Lower lobe of right lung (tissue), 2 donors: ENCODE measurements around the gene MYO10. TPM values are rescaled to one million over a fixed set of nuclear protein-coding genes. Genes with fewer than 3 reads are reported as not detected.

Experiments used
- ATAC-seq, 2 donors: fragments of 200-7000 bp; cut with Tn5 transposase; one replicate each; pipeline ENCODE4 v1.9.1; 2020 to 2022; ENCODE audit warnings: mild to moderate bottlenecking in 2 of 2, moderate library complexity in 2 of 2
- DNase-seq: peaks from one replicate; pipeline ENCODE4 v3.0.0-alpha.2; 2020
- H3K27ac ChIP-seq: fragments of 200-600 bp; one replicate; pipeline ENCODE4 v1.8.0; 2022
- H3K27me3 ChIP-seq: fragments of 200-600 bp; one replicate; pipeline ENCODE4 v1.8.0; 2022; ENCODE audit warnings: low read depth
- H3K36me3 ChIP-seq: fragments of 200-600 bp; one replicate; pipeline ENCODE4 v1.8.0; 2022; ENCODE audit warnings: mild to moderate bottlenecking
- H3K4me1 ChIP-seq: fragments of 200-600 bp; one replicate; pipeline ENCODE4 v1.8.0; 2022
- H3K4me3 ChIP-seq: fragments of 200-600 bp; one replicate; pipeline ENCODE4 v1.8.0; 2022; ENCODE audit warnings: mild to moderate bottlenecking
- H3K9me3 ChIP-seq: fragments of 200-600 bp; one replicate; pipeline ENCODE4 v1.8.0; 2022
- intact Hi-C: fragments of 100-400 bp; cut with DNase I; formaldehyde crosslinking; loops from one replicate; pipeline ENCODE4 v1.11.0; 2022
- total RNA-seq: library from RNA; stranded (reverse); fragmentation: NEBNext Ultra II Directional; extraction: Animal tissue kit (Norgen Biotek cat#: 25700); gene quantifications from one replicate; pipeline ENCODE4 v1.2.1, GENCODE V29; 2021
- TF ChIP-seq, protein P1 (sequence below): fragments of 200-600 bp; IDR thresholded peaks from one replicate; pipeline ENCODE4 v1.8.0; 2022; ENCODE audit warnings: antibody characterized with exemption, mild to moderate bottlenecking
- donor health status: DM: no; HTN: yes; CAD: no; lungs with severe emphysema.

MYO10 gene
- total RNA-seq, 1 donor from 2014 or later, result 51.5 TPM

DNA sequence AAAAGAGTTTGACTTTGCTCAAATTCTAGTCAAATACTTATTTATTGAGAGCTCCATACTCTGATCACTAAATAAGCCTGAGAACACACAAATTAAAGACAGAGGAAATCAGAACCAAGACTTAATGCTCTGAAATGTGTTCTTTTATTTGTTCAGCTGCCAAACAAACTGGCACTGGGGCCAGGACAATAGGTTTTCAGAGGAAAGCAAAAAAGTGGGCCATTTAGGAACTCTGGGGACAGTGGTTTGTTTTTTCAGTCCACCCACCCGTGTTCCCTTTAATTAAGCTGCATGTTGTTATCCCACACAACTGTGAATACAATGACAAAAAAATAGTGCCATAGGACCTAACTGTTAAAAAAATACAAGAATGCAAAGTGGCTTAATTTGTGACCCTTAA, 223.9 kb downstream of the MYO10 start:
- Histone ChIP-seq H3K4me3 (no peak overlapping the region), H3K27me3 (no peaks in the 10 kb centered on the region), H3K36me3 (peaks cover 39% of the 10 kb centered on the region), H3K9me3 (no peaks in the 10 kb centered on the region), H3K4me1 (no peaks in the 10 kb centered on the region), H3K27ac (no peak overlapping the region)
- TF ChIP-seq, protein P1, sequence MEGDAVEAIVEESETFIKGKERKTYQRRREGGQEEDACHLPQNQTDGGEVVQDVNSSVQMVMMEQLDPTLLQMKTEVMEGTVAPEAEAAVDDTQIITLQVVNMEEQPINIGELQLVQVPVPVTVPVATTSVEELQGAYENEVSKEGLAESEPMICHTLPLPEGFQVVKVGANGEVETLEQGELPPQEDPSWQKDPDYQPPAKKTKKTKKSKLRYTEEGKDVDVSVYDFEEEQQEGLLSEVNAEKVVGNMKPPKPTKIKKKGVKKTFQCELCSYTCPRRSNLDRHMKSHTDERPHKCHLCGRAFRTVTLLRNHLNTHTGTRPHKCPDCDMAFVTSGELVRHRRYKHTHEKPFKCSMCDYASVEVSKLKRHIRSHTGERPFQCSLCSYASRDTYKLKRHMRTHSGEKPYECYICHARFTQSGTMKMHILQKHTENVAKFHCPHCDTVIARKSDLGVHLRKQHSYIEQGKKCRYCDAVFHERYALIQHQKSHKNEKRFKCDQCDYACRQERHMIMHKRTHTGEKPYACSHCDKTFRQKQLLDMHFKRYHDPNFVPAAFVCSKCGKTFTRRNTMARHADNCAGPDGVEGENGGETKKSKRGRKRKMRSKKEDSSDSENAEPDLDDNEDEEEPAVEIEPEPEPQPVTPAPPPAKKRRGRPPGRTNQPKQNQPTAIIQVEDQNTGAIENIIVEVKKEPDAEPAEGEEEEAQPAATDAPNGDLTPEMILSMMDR, result no peak
- DNase-seq, result no peak
- ATAC-seq, result no peak
- intact Hi-C loops, result no loop called here

DNA sequence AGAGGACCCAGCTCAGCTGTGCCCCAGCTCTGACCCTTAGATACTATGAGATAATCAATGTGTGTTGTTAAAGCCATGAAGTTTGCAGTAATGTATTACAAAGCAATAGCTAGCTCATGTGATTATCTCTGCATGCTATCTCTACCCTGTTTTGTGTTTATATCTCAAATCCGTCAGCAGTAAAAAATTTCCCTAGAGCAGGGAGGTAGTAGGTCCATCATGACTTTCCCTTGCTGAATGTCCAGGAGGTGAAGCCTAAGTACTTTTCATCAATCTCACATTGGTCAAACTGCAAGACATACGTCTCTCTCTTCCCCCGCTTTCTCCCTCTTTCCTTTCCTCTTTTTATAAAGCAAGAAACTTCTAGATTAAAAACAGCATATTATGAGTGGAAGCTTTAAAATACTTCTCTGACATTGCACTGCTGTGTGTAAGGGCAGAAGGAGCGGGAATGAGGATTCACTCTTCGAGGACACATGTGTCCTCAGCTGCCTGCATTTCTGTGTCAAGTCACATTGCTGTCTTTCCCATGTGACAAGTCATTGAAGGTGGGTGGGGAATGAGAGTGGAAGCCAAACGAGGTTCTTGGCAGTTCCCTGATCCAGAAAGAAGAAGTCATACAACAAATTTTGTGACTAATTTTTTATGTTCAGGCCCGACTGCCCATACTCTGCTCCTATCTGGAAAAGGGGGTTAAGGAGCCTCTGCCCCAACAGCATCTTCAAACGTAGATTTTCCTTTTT, 226.2 kb downstream of the MYO10 start:
- Histone ChIP-seq H3K27me3 (no peaks in the 10 kb centered on the region), H3K4me3 (no peak overlapping the region), H3K9me3 (no peaks in the 10 kb centered on the region), H3K36me3 (peaks cover 49% of the 10 kb centered on the region), H3K4me1 (no peaks in the 10 kb centered on the region), H3K27ac (no peak overlapping the region)
- no peak for DNase-seq
- TF ChIP-seq, protein P1, result no peak
- ATAC-seq, result no peak
- intact Hi-C loops, result no loop called here

DNA sequence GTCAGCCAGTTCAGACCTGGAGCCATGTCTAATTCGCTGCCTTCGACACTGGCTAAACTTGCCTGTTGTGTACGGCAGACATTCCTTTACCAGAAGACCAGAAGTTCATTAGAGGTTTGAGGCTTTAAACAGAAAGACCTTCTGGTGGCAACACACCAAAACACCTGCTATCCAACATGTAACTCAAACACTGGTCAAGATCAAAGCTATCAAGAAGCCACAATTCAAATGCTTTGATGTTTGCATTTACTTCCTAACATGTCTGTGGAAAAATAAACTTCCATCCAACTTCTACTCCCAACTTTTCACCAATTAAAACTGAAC, 228.3 kb downstream of the MYO10 start:
- Histone ChIP-seq H3K4me3 (no peak overlapping the region), H3K27me3 (no peaks in the 10 kb centered on the region), H3K27ac (no peak overlapping the region), H3K4me1 (no peaks in the 10 kb centered on the region), H3K36me3 (peaks cover 67% of the 10 kb centered on the region), H3K9me3 (no peaks in the 10 kb centered on the region)
- intact Hi-C loops, result no loop called here
- ATAC-seq (no peak), DNase-seq (no peak)
- TF ChIP-seq, protein P1, result no peak

DNA sequence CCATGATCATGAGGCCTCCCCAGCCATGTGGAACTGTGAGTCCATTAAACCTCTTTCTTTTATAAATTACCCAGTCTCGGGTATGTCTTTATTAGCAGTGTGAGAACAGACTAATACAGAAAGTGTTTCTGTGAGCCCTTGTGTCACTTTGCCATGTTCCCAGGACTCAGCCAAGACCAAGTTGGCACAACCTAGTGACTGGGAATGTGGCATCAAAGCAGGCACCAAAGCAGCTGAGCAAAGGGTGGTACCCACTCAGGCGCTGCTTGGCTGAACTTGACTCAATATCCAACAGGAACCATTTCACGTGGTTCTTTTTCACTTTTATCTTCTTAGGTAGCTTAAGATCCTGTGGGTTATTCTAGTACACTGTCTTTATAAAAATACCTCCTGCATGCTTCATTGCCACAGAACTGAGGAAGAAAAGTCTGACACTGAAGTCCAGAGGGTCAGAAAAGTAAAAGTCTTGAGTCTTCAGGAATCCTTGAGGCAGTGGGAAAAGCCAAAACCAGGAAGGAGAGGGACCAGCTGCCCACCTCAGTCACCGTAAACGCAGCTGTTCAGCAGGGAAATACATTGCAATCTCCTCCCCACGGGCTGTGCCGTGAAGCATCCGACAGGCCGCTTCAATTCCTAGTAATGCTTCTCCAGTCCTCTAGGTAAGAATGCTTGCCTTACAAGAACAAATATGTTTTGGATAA, 228.8 kb downstream of the MYO10 start:
- Histone ChIP-seq H3K36me3 (peaks cover 72% of the 10 kb centered on the region), H3K27ac (no peak overlapping the region), H3K4me1 (no peaks in the 10 kb centered on the region), H3K27me3 (no peaks in the 10 kb centered on the region), H3K4me3 (no peak overlapping the region), H3K9me3 (no peaks in the 10 kb centered on the region)
- ATAC-seq (no peak), DNase-seq (no peak)
- TF ChIP-seq, protein P1, result no peak
- intact Hi-C loops, result no loop called here

DNA sequence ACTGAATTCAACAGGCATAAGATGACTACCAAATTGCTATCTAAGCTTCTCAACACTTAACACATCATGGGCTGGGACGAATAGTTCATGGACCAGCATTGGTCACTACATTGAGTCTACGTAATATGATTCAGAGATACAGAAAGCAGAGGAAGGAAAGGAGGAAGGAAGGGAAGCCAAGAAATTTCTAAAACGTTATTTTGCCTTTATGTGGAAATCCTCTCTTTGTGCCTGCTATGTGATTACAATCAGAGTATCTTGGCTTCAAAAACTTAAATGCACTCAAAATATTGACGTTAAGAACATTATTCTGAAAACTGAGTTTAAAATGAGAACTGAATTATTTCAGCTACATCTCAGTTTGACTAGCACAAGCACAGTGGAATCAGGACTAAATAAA, 231.1 kb downstream of the MYO10 start:
- TF ChIP-seq, protein P1, result no peak
- DNase-seq (no peak), ATAC-seq (no peak)
- Histone ChIP-seq H3K27ac (no peak overlapping the region), H3K27me3 (no peaks in the 10 kb centered on the region), H3K9me3 (no peaks in the 10 kb centered on the region), H3K4me3 (no peak overlapping the region), H3K4me1 (no peaks in the 10 kb centered on the region), H3K36me3 (peaks cover 85% of the 10 kb centered on the region)
- intact Hi-C loops, result no loop called here
